ENCODE results near the gene SYCP3. TPM values are rescaled to one million over a fixed set of nuclear protein-coding genes. Genes with fewer than 3 reads are reported as not detected.
A peak's percentile ranks its signal among the peaks of the same experiment; 100 is the strongest.

SYCP3 gene
- polyA plus RNA-seq, 1 experiment = 0.06 TPM

GRCh38 chr12:101777978-101778377 is 38.7 kb upstream of the SYCP3 start:
- Histone ChIP-seq H3K27ac (ENCODE audit: low read depth, low read length) (no peak overlapping the region), H3K4me3 (ENCODE audit: low read depth, low read length) (no peak overlapping the region), H3K9me3 (ENCODE audit: control insufficient read depth, insufficient read depth, low read length) (no peaks in the 10 kb centered on the region), H3K27me3 (ENCODE audit: control insufficient read depth, insufficient read depth, low read length) (no peaks in the 10 kb centered on the region)
- POLR2A ChIA-PET = no interaction called here
- CTCF ChIA-PET = interaction anchor here (1.1 to 1.7 kb wide), 4 partner anchors 19 to 707 kb away, joined by 4 to 11 read pairs (median 4); no protein-coding TSS in a partner anchor
- DNase-seq (ENCODE audit: low read depth, low spot score) = no peak
- TF ChIP-seq CTCF (IDR thresholded peaks at IDR 0.05; ENCODE audit: low read depth, low read length) = no peak

GRCh38 chr12:101777485-101777884 is 38.2 kb upstream of the SYCP3 start:
- no peak for TF ChIP-seq CTCF (IDR thresholded peaks at IDR 0.05; ENCODE audit: low read depth, low read length)
- ChIA-PET POLR2A (no interaction called here), CTCF (interaction anchor here (1.1 to 1.7 kb wide), 3 partner anchors 18 to 707 kb away, joined by 4 to 11 read pairs (median 5); no protein-coding TSS in a partner anchor)
- no peaks in the 10 kb centered on the region for H3K9me3 ChIP-seq (ENCODE audit: control insufficient read depth, insufficient read depth, low read length)
- no peaks in the 10 kb centered on the region for H3K27me3 ChIP-seq (ENCODE audit: control insufficient read depth, insufficient read depth, low read length)
- DNase-seq (ENCODE audit: low read depth, low spot score) = no peak
- H3K4me3 ChIP-seq (ENCODE audit: low read depth, low read length) = no peak overlapping the region
- H3K27ac ChIP-seq (ENCODE audit: low read depth, low read length) = no peak overlapping the region

GRCh38 chr12:101775816-101776215 is 36.6 kb upstream of the SYCP3 start:
- H3K9me3 ChIP-seq (ENCODE audit: control insufficient read depth, insufficient read depth, low read length) = no peaks in the 10 kb centered on the region
- CTCF ChIA-PET = interaction anchor here (2.5 kb wide), 1 partner anchor 55 kb away, joined by 15 read pairs; the partner anchor contains the start of gene GNPTAB
- POLR2A ChIA-PET = no interaction called here
- H3K4me3 ChIP-seq (ENCODE audit: low read depth, low read length) = no peak overlapping the region
- H3K27me3 ChIP-seq (ENCODE audit: control insufficient read depth, insufficient read depth, low read length) = no peaks in the 10 kb centered on the region
- TF ChIP-seq CTCF (IDR thresholded peaks at IDR 0.05; ENCODE audit: low read depth, low read length) = no peak
- no peak overlapping the region for H3K27ac ChIP-seq (ENCODE audit: low read depth, low read length)
- no peak for DNase-seq (ENCODE audit: low read depth, low spot score)

GRCh38 chr12:101773650-101774162 is 34.4 kb upstream of the SYCP3 start:
- ChIA-PET POLR2A (interaction anchor here (1.2 to 1.6 kb wide), 2 partner anchors 57 to 66 kb away, joined by 5 to 6 read pairs; partner anchors contain the start of gene GNPTAB), CTCF (interaction anchor here (0.5 to 6.5 kb wide), 42 partner anchors 8 to 1239 kb away, joined by 3 to 124 read pairs (median 5); partner anchors contain the start of gene GNPTAB)
- Histone ChIP-seq H3K27ac (ENCODE audit: low read depth, low read length) (no peak overlapping the region), H3K9me3 (ENCODE audit: control insufficient read depth, insufficient read depth, low read length) (no peaks in the 10 kb centered on the region), H3K4me3 (ENCODE audit: low read depth, low read length) (no peak overlapping the region), H3K27me3 (ENCODE audit: control insufficient read depth, insufficient read depth, low read length) (no peaks in the 10 kb centered on the region)
- peak; percentile 34 for DNase-seq (ENCODE audit: low read depth, low spot score)
- peak; percentile 86 for TF ChIP-seq CTCF (IDR thresholded peaks at IDR 0.05; ENCODE audit: low read depth, low read length)

- no peaks in the 10 kb centered on the region for H3K27me3 ChIP-seq (ENCODE audit: control insufficient read depth, insufficient read depth, low read length)
- POLR2A ChIA-PET = no interaction called here
- H3K4me3 ChIP-seq (ENCODE audit: low read depth, low read length) = no peak overlapping the region
- TF ChIP-seq CTCF (IDR thresholded peaks at IDR 0.05; ENCODE audit: low read depth, low read length) = no peak
- CTCF ChIA-PET = interaction anchor here (0.5 to 6.5 kb wide), 16 partner anchors 10 to 1133 kb away, joined by 3 to 124 read pairs (median 6); partner anchors contain the start of gene GNPTAB
- no peak for DNase-seq (ENCODE audit: low read depth, low spot score)
- no peak overlapping the region for H3K27ac ChIP-seq (ENCODE audit: low read depth, low read length)
- no peaks in the 10 kb centered on the region for H3K9me3 ChIP-seq (ENCODE audit: control insufficient read depth, insufficient read depth, low read length)
These were observed 32.9 kb upstream of the SYCP3 start for GRCh38 chr12:101772012-101772775.

Measured in AG04450 (cell line).